ENCODE data around the gene GLMP.

The GLMP gene

DNA sequence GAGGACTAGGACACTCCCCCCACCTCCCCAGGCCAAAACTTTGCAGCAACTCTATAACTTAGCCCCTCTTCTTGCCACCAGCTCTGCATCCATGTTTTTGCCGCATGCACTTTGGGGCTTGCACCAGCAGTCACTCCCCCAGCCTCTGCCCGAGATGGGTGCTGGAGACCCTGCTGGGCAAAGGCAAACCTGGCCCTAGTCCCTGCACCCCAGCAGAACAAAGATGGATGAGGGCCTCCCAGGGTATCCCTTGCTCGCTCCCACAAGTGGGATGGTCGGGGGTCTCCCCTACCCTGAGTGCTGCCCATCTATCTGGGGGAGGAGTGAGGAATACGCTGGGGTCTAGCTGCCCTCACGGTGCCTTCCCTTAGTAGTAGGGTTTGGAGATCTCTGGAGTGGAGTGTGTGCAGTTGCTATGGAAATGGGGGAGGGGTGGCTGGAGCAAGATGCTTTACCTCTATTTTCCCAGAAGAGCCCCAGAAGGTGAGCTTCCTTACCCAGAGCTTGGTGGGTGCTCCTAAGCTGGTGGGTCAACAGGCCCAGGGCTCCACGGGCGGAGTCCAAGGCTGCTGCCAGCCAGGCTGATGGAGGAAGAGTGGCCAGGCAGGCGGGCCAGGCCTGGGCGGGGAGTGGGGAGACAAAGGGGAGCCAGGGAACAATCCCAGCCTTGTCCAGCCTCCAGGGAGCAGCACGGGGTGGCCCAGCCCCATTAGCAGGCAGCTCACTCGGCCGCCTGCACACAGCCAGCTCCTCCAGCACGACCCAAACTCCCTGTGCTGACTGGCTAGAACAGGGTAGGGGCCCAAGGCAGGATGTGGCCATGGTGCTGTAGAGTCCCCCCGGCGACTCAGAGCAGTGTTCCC, 47.8 kb downstream of the GLMP start, which contains the start of gene PAQR6:
Gene PAQR6 (minus strand): TSS at position 597 of the 863 bp plus-strand sequence. CDS start 1,325 bp downstream, outside the sequence.
- no peak for DNase-seq

DNA sequence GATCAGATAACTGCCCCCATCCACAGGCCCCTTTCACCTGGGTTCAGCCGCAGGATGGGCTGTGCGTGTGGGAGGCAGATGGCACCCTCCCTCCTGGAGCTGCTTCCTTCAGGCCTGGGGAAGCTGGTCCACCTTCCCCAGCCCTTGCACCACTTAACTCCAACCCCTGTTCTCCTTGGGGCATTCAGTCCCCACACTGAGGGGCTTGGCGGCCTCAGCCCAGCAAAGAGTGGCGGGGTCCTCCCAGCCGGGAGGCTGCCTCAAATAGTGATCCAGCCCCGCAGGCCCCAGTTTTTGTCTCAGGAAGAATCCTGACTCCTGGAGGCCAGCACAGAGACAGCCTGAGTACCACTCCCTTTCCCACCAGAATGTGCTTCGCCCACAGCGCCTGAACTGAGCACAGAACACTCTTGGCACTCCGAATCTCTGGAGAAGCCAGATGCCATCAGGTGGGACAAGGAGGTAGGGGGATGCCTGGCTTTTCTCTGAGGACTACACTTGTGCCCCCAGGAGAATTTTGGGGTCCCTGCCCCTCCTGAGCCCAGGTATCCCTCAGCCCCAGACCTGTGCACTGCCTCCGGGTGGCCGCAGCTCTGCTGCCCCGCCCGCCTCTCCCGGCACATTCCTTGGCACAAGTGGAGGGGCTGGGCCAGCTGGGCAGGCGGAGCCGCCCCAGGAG, 48.6 kb downstream of the GLMP start:
- no peak for DNase-seq

DNA sequence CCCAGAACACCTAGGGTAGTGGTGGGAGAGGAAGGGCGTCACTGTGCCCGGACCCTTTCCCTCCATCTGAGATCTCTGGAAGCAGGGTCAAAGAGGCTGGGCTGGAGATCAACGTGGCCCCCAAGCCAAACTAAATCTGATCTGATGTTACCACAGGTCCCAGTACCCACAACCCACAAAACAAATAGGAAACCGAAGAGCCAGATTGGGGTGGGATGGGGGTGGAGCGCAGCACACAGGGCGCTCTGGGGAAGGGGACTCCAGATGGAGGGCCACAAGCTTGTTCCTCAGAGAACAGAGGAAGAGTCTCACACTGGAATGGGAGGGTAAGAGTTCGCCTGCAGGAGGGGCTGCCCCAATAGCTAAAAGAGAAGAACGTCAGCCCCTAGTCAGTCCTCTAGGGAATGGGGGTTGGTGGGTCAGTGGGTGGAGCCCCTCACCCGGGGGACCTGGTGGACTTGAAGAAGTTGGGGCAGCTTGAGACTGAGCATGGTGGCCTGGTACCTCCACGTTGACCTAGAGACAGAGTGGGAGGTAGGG, 49.2 kb downstream of the GLMP start:
- DNase-seq, result no peak

DNA sequence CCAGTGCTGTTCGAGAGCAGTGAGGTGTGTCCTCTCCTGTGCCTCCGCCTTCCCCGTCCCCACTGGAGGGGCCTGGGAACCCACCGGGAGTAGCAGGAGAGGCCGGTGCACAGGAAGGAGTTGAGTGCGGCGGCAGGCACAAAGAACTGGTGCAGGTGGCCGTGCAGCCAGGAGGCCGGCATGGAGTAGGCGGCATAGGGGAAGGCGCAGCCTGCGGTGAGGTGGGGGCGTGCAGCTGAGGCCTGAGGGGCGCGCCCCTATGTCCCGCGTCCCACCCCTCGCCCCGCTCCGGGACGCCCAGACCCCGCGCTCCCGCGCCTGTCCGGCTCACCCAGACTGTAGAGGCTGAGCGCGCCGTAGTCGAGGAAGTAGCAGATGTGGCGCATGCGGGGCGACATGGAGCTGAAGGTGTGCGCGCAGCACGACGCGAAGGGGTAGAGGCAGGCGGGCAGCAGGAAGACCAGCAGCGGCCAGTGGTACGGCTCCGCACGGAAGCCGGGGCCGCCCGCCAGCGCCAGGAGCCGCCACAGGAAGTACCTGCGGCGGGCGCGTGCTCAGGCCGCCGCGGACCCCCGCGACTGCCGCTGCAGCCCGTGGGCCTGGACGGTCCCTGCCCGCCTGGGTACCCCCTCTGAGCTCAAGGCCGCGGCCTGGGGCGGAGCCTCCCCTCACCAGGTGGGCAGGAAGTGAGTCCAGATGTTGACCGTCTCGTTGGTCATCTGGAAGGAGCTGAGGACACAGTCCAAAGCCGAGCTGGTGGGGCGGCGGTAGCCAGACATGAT, 49.8 kb downstream of the GLMP start:
- DNase-seq, result no peak

DNA sequence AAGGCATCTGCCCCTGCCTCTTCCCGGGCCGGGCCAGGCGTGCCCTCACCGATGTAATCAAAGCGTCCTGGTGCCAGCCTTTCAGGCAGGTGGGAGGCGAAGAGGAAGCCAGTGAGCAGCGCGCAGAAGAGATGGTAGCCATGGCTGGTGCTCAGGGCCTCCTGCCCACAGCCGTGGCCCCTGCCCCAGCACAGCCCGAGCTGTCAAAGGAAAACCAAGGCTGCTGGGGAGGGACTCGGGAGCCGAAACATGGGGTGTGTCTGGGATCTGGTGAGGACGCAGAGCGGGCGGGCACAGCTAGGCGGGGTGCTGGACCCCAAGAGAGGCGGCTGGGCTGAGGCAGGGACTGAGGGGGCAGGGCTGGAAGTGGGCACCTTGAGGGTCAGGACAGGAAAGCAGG, 50.8 kb downstream of the GLMP start:
- no peak for DNase-seq

DNA sequence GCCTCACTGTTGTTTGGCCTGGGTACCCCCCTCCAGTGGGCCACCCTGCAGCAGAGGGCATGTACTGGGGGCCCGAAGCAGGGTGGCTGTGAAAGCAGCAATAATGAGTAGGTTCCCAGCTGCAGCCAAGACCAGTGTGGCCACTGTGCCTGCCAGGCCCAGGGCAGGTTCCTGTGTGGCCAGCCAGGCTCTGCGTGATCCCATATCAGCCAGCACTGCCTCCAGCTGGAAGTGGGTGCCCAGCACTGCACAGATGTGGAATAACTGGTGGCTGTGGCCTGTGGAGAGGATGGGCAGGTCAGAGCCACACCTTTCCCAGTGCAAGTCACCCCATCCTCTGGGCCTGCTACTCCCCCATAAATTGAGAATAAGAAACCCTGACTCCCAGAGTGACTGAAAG, 51.4 kb downstream of the GLMP start:
- DNase-seq, result no peak

DNA sequence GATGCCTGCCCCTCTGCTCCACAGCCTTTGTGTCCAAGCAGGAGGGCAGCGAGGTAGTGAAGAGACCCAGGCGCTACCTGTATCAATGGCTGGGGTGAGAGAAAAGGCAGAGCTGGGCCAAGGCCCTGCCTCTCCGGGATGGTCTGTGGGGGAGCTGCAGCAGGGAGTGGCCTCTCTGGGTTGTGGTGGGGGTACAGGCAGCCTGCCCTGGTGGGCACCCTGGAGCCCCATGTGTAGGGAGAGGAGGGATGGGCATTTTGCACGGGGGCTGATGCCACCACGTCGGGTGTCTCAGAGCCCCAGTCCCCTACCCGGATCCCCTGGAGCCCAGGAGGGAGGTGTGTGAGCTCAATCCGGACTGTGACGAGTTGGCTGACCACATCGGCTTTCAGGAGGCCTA, 52.7 kb downstream of the GLMP start:
- DNase-seq, result no peak
